ENCODE measurements around the gene ATXN7L3.

ATXN7L3 gene

DNA sequence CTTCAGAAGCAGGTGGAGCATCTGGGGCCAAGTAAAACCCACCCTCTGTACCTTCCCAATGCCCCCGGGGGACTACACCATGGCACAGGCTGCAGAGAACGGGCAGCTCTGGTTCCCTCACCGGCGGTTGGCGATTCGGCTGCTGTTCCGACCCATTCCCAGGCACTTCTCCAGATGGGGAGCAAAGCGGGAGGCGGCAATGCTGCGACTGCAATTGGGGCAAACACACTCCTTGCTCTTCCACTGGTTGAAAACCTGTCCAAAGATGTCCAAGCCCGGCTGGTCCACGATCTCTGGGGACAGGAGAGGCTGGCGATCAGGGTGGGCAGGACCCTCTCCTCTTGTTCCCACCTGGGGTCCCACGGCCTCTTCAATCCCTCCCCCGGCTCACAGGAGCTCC is 2.6 kb downstream of the ATXN7L3 start (continued):
- TF ChIP-seq, protein P1, sequence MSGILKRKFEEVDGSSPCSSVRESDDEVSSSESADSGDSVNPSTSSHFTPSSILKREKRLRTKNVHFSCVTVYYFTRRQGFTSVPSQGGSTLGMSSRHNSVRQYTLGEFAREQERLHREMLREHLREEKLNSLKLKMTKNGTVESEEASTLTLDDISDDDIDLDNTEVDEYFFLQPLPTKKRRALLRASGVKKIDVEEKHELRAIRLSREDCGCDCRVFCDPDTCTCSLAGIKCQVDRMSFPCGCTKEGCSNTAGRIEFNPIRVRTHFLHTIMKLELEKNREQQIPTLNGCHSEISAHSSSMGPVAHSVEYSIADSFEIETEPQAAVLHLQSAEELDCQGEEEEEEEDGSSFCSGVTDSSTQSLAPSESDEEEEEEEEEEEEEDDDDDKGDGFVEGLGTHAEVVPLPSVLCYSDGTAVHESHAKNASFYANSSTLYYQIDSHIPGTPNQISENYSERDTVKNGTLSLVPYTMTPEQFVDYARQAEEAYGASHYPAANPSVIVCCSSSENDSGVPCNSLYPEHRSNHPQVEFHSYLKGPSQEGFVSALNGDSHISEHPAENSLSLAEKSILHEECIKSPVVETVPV (CRISPR knock-in tag; IDR thresholded peaks at IDR 0.05), result no peak
- TF ChIP-seq PPARA (CRISPR knock-in tag; IDR thresholded peaks at IDR 0.05; ENCODE audit: borderline replicate concordance), result no peak
- no peak for TF ChIP-seq TOX (CRISPR knock-in tag; IDR thresholded peaks at IDR 0.05; ENCODE audit: borderline replicate concordance)
- TF ChIP-seq ARNTL (CRISPR knock-in tag; IDR thresholded peaks at IDR 0.05; ENCODE audit: borderline replicate concordance, low read depth), result no peak
- TF ChIP-seq ZC3H10 (CRISPR knock-in tag; IDR thresholded peaks at IDR 0.05), result no peak
- TF ChIP-seq GLIS3 (CRISPR knock-in tag; IDR thresholded peaks at IDR 0.05), result no peak

DNA sequence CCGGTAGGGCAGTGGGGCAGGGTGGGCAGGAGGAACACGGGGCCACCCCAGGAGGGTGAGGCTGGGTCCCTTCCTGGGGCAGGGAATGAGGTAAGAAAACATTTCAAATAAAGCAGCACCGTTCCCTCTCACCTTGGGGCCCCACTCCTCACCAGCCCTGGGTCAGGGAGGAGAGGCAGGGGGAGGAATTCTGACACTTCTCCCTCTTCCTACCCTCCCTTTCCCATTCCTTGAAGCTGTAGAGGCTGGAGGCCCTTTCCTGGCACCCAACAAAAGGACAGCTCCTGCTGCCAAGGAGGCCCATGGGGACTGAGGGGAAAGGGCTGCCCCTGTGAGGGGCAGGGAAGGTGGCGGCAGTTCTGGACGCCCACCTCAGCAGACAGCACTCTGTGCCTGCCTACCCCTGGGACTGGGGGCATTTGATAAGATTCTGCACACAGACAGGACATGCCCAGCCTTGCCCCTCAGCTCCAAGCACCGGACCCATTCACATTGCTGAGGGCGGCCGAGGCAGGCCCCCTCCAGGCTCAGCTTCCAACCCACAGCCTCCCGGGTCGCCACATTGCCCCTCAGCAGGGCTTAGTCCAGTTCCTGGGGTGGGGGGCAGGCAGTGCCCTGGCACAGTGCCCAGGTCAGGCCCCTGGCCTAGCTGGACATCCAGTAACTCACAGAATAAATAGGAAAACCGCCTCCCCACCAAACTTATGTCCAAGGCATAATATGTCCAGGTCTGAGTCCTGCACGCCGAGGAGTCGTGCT is 6.2 kb downstream of the ATXN7L3 start:
- ATAC-seq, result no peak; the same call in 2 of the 3 replicates
- TF ChIP-seq ESRRG (CRISPR knock-in tag; IDR thresholded peaks at IDR 0.05) (no peak), ZNF8 (CRISPR knock-in tag; IDR thresholded peaks at IDR 0.05) (no peak), GLIS3 (CRISPR knock-in tag; IDR thresholded peaks at IDR 0.05) (no peak), ZNF70 (CRISPR knock-in tag; IDR thresholded peaks at IDR 0.05) (no peak), BACH2 (CRISPR knock-in tag; IDR thresholded peaks at IDR 0.05; ENCODE audit: borderline replicate concordance) (no peak), TOX (CRISPR knock-in tag; IDR thresholded peaks at IDR 0.05; ENCODE audit: borderline replicate concordance) (no peak), ZFP30 (CRISPR knock-in tag; IDR thresholded peaks at IDR 0.05) (no peak), POU6F1 (CRISPR knock-in tag; IDR thresholded peaks at IDR 0.05; ENCODE audit: borderline replicate concordance, low read depth) (no peak), ZC3H10 (CRISPR knock-in tag; IDR thresholded peaks at IDR 0.05) (no peak), ARNTL (CRISPR knock-in tag; IDR thresholded peaks at IDR 0.05; ENCODE audit: borderline replicate concordance, low read depth) (no peak), ZNF565 (CRISPR knock-in tag; conservative IDR thresholded peaks at IDR 0.05; ENCODE audit: low read depth) (no peak)
- TF ChIP-seq, protein P2, sequence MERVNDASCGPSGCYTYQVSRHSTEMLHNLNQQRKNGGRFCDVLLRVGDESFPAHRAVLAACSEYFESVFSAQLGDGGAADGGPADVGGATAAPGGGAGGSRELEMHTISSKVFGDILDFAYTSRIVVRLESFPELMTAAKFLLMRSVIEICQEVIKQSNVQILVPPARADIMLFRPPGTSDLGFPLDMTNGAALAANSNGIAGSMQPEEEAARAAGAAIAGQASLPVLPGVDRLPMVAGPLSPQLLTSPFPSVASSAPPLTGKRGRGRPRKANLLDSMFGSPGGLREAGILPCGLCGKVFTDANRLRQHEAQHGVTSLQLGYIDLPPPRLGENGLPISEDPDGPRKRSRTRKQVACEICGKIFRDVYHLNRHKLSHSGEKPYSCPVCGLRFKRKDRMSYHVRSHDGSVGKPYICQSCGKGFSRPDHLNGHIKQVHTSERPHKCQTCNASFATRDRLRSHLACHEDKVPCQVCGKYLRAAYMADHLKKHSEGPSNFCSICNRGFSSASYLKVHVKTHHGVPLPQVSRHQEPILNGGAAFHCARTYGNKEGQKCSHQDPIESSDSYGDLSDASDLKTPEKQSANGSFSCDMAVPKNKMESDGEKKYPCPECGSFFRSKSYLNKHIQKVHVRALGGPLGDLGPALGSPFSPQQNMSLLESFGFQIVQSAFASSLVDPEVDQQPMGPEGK (CRISPR knock-in tag; IDR thresholded peaks at IDR 0.05; ENCODE audit: borderline replicate concordance), result no peak
- TF ChIP-seq, protein P1 (CRISPR knock-in tag; IDR thresholded peaks at IDR 0.05), result no peak
- TF ChIP-seq, protein P3, sequence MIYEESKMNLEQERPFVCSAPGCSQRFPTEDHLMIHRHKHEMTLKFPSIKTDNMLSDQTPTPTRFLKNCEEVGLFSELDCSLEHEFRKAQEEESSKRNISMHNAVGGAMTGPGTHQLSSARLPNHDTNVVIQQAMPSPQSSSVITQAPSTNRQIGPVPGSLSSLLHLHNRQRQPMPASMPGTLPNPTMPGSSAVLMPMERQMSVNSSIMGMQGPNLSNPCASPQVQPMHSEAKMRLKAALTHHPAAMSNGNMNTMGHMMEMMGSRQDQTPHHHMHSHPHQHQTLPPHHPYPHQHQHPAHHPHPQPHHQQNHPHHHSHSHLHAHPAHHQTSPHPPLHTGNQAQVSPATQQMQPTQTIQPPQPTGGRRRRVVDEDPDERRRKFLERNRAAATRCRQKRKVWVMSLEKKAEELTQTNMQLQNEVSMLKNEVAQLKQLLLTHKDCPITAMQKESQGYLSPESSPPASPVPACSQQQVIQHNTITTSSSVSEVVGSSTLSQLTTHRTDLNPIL (CRISPR knock-in tag; IDR thresholded peaks at IDR 0.05; ENCODE audit: low read depth), result no peak

GRCh38 chr17:44192750-44193149 is 6.9 kb downstream of the ATXN7L3 start:
- ATAC-seq, result no peak
- no peak for TF ChIP-seq ARNTL (CRISPR knock-in tag; IDR thresholded peaks at IDR 0.05; ENCODE audit: borderline replicate concordance, low read depth)
- no peak for TF ChIP-seq ZNF565 (CRISPR knock-in tag; conservative IDR thresholded peaks at IDR 0.05; ENCODE audit: low read depth)
- no peak for TF ChIP-seq CSDC2 (CRISPR knock-in tag; IDR thresholded peaks at IDR 0.05)
- TF ChIP-seq ZFP30 (CRISPR knock-in tag; IDR thresholded peaks at IDR 0.05), result no peak
- no peak for TF ChIP-seq ZNF8 (CRISPR knock-in tag; IDR thresholded peaks at IDR 0.05)
- TF ChIP-seq ISL1 (CRISPR knock-in tag; IDR thresholded peaks at IDR 0.05), result no peak

DNA sequence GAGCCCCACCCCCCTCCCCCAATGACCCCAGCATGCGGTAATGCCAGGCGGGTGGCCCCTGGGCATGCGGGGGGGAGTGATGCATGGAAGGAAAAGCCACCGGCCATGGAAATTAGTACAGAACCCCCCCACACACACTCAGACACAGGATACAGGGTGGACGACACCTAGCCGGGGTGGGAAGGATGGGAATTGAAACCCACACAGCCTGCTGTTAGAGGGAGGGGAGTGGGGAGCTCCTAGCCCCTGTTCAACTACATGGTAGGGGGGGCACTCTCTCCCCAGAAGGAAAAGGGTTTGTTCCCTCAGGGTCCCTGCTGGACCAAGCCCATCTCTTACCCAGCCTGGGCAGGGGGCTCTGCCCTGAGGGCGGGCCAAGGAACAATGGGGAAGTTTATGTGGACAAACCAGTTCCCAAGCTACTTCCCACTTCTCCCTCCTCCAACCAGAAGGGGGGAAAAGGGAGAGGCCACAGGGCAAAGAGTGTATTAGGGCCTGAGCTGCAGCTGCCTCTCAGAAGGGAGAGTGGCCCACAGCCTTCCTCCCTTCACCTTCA is 7.7 kb downstream of the ATXN7L3 start:
- peak; percentile 6; the same call in 2 of the 3 replicates for ATAC-seq
- no peak for TF ChIP-seq PPARA (CRISPR knock-in tag; IDR thresholded peaks at IDR 0.05; ENCODE audit: borderline replicate concordance)
- no peak for TF ChIP-seq ZC3H10 (CRISPR knock-in tag; IDR thresholded peaks at IDR 0.05)
- TF ChIP-seq ZNF70 (CRISPR knock-in tag; IDR thresholded peaks at IDR 0.05), result no peak
- no peak for TF ChIP-seq GLIS3 (CRISPR knock-in tag; IDR thresholded peaks at IDR 0.05)
- TF ChIP-seq POU6F1 (CRISPR knock-in tag; IDR thresholded peaks at IDR 0.05; ENCODE audit: borderline replicate concordance, low read depth), result no peak
- TF ChIP-seq TOX (CRISPR knock-in tag; IDR thresholded peaks at IDR 0.05; ENCODE audit: borderline replicate concordance), result no peak
- TF ChIP-seq BACH2 (CRISPR knock-in tag; IDR thresholded peaks at IDR 0.05; ENCODE audit: borderline replicate concordance), result no peak
- TF ChIP-seq CSDC2 (CRISPR knock-in tag; IDR thresholded peaks at IDR 0.05), result no peak
- TF ChIP-seq, protein P1 (CRISPR knock-in tag; IDR thresholded peaks at IDR 0.05), result no peak
- no peak for TF ChIP-seq SNAI2 (CRISPR knock-in tag; IDR thresholded peaks at IDR 0.05)
- TF ChIP-seq RARB (CRISPR knock-in tag; IDR thresholded peaks at IDR 0.05), result no peak
- TF ChIP-seq, protein P2 (CRISPR knock-in tag; IDR thresholded peaks at IDR 0.05; ENCODE audit: borderline replicate concordance), result no peak
